GM23338 (cell line): ENCODE measurements around the gene ARID3B.

Experiments used
- CREB1 ChIP-seq: fragments of 250-450 bp; sonication (Bioruptor Pico); IDR thresholded peaks from 2 replicates; pipeline ENCODE4 v1.5.0; 2020; ENCODE audit warnings: low read depth, mild to moderate bottlenecking, moderate library complexity
- EZH2 ChIP-seq: fragments of 200-600 bp; sonication (generic); IDR thresholded peaks from one replicate; pipeline ENCODE4 v1.8.0; 2017; ENCODE audit warnings: antibody characterized with exemption, mild to moderate bottlenecking, low read depth; ENCODE audit not compliant: unreplicated experiment
- ZNF331 ChIP-seq: fragments of 250-450 bp; sonication (Bioruptor Pico); IDR thresholded peaks from 2 replicates; pipeline ENCODE4 v1.5.0; 2020; ENCODE audit warnings: low read depth, mild to moderate bottlenecking, moderate library complexity
- TF ChIP-seq, protein P1 (sequence below), 2 experiments: fragments of 200-600 bp in 1 of 2; sonication (generic) in 1 of 2; conservative IDR thresholded peaks; 2 replicates each; pipeline versions ENCODE4 v1.5.1 to v1.6.1; 2016 to 2017; ENCODE audit warnings: antibody characterized with exemption in 2 of 2, low read depth in 2 of 2, mild to moderate bottlenecking in 2 of 2, moderate library complexity in 1 of 2
- TF ChIP-seq, protein P2 (sequence below): IDR thresholded peaks from one replicate; pipeline ENCODE4 v1.6.1; 2018; ENCODE audit warnings: antibody characterized with exemption; ENCODE audit not compliant: unreplicated experiment
- TF ChIP-seq, protein P3 (sequence below): IDR thresholded peaks from 2 replicates; pipeline ENCODE4 v1.6.1; 2016; ENCODE audit warnings: antibody characterized with exemption

DNA sequence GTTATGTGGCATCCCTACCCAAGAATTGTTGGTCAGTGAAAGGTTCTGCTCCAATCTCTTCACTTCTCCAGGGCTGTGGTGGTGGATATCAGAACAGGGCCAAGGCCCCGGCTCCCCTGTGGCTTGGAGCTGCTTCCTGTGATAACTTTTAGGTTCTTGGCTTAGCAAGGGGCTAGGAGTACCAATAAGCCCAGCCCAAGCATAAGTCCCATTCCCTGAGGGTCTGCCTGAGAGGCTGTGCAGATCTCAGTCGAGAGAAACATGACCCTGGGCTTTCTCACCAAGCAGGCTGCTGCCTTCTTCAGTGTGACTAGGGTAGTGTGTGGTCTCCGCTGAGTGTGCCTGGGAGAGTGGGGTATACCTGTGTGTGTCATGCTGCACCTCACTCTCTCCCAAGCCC lies 81.7 kb downstream of the ARID3B start:
- TF ChIP-seq, protein P1, sequence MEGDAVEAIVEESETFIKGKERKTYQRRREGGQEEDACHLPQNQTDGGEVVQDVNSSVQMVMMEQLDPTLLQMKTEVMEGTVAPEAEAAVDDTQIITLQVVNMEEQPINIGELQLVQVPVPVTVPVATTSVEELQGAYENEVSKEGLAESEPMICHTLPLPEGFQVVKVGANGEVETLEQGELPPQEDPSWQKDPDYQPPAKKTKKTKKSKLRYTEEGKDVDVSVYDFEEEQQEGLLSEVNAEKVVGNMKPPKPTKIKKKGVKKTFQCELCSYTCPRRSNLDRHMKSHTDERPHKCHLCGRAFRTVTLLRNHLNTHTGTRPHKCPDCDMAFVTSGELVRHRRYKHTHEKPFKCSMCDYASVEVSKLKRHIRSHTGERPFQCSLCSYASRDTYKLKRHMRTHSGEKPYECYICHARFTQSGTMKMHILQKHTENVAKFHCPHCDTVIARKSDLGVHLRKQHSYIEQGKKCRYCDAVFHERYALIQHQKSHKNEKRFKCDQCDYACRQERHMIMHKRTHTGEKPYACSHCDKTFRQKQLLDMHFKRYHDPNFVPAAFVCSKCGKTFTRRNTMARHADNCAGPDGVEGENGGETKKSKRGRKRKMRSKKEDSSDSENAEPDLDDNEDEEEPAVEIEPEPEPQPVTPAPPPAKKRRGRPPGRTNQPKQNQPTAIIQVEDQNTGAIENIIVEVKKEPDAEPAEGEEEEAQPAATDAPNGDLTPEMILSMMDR (conservative IDR thresholded peaks at IDR 0.05; ENCODE audit: low read depth in 2 of 2), result no peak
- no peak for TF ChIP-seq EZH2
- TF ChIP-seq, protein P2, sequence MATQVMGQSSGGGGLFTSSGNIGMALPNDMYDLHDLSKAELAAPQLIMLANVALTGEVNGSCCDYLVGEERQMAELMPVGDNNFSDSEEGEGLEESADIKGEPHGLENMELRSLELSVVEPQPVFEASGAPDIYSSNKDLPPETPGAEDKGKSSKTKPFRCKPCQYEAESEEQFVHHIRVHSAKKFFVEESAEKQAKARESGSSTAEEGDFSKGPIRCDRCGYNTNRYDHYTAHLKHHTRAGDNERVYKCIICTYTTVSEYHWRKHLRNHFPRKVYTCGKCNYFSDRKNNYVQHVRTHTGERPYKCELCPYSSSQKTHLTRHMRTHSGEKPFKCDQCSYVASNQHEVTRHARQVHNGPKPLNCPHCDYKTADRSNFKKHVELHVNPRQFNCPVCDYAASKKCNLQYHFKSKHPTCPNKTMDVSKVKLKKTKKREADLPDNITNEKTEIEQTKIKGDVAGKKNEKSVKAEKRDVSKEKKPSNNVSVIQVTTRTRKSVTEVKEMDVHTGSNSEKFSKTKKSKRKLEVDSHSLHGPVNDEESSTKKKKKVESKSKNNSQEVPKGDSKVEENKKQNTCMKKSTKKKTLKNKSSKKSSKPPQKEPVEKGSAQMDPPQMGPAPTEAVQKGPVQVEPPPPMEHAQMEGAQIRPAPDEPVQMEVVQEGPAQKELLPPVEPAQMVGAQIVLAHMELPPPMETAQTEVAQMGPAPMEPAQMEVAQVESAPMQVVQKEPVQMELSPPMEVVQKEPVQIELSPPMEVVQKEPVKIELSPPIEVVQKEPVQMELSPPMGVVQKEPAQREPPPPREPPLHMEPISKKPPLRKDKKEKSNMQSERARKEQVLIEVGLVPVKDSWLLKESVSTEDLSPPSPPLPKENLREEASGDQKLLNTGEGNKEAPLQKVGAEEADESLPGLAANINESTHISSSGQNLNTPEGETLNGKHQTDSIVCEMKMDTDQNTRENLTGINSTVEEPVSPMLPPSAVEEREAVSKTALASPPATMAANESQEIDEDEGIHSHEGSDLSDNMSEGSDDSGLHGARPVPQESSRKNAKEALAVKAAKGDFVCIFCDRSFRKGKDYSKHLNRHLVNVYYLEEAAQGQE, result no peak
- TF ChIP-seq CREB1, result no peak
- TF ChIP-seq ZNF331, result no peak
- TF ChIP-seq, protein P3, sequence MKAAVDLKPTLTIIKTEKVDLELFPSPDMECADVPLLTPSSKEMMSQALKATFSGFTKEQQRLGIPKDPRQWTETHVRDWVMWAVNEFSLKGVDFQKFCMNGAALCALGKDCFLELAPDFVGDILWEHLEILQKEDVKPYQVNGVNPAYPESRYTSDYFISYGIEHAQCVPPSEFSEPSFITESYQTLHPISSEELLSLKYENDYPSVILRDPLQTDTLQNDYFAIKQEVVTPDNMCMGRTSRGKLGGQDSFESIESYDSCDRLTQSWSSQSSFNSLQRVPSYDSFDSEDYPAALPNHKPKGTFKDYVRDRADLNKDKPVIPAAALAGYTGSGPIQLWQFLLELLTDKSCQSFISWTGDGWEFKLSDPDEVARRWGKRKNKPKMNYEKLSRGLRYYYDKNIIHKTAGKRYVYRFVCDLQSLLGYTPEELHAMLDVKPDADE, result no peak
